SK-N-SH treated with all-trans-retinoic acid at 6 μM for 48 hours (cell line): ENCODE results near the gene PLA2G4C.

ENCODE experiments used
- ATAC-seq: fragments of 200-7000 bp; cut with Tn5 transposase; 3 replicates; pipeline ENCODE4 v1.9.1; 2020; ENCODE audit warnings: mild to moderate bottlenecking, moderate library complexity
- ARNTL ChIP-seq: fragments of 450-650 bp; formaldehyde crosslinking; IDR thresholded peaks from 2 replicates; pipeline ENCODE4 v1.5.0; 2020; ENCODE audit warnings: low read depth, mild to moderate bottlenecking, moderate library complexity, borderline replicate concordance
- CREB5 ChIP-seq: fragments of 250-450 bp; sonication (Bioruptor Pico); IDR thresholded peaks from 2 replicates; pipeline ENCODE4 v1.5.1; 2020; ENCODE audit warnings: low read depth, mild to moderate bottlenecking, moderate library complexity
- CSDC2 ChIP-seq: fragments of 250-450 bp; sonication (Bioruptor Pico); IDR thresholded peaks from 2 replicates; pipeline ENCODE4 v1.5.0; 2020; ENCODE audit warnings: mild to moderate bottlenecking, moderate library complexity
- CSRNP3 ChIP-seq: fragments of 250-450 bp; sonication (Bioruptor Pico); IDR thresholded peaks from 2 replicates; pipeline ENCODE4 v1.5.1; 2021; ENCODE audit warnings: mild to moderate bottlenecking, moderate library complexity
- ESRRG ChIP-seq: fragments of 250-450 bp; sonication (Bioruptor Pico); IDR thresholded peaks from 2 replicates; pipeline ENCODE4 v1.6.1; 2021; ENCODE audit warnings: mild to moderate bottlenecking
- GLIS3 ChIP-seq: fragments of 250-450 bp; sonication (Bioruptor Pico); IDR thresholded peaks from 2 replicates; pipeline ENCODE4 v1.5.0; 2020; ENCODE audit warnings: mild to moderate bottlenecking, moderate library complexity
- ISL1 ChIP-seq: fragments of 250-450 bp; sonication (Bioruptor Pico); IDR thresholded peaks from 2 replicates; pipeline ENCODE4 v2.1.2; 2022; ENCODE audit warnings: mild to moderate bottlenecking, moderate library complexity
- OSR1 ChIP-seq: fragments of 250-450 bp; sonication (Bioruptor Pico); IDR thresholded peaks from 2 replicates; pipeline ENCODE4 v1.8.0; 2022; ENCODE audit warnings: moderate library complexity, mild to moderate bottlenecking, inconsistent platforms
- PATZ1 ChIP-seq: fragments of 250-450 bp; sonication (Bioruptor Pico); IDR thresholded peaks from 2 replicates; pipeline ENCODE4 v1.8.0; 2020; ENCODE audit warnings: mild to moderate bottlenecking, moderate library complexity, borderline replicate concordance
- POU6F1 ChIP-seq: fragments of 250-450 bp; sonication (Bioruptor Pico); IDR thresholded peaks from 2 replicates; pipeline ENCODE4 v1.8.0; 2021; ENCODE audit warnings: low read depth, mild to moderate bottlenecking, moderate library complexity, borderline replicate concordance
- PPARA ChIP-seq: fragments of 250-450 bp; sonication (Bioruptor Pico); IDR thresholded peaks from 2 replicates; pipeline ENCODE4 v1.5.0; 2020; ENCODE audit warnings: mild to moderate bottlenecking, borderline replicate concordance
- RARB ChIP-seq: fragments of 250-450 bp; sonication (Bioruptor Pico); IDR thresholded peaks from 2 replicates; pipeline ENCODE4 v1.8.0; 2021; ENCODE audit warnings: mild to moderate bottlenecking, moderate library complexity
- SNAI2 ChIP-seq: fragments of 250-450 bp; sonication (Bioruptor Pico); IDR thresholded peaks from 2 replicates; pipeline ENCODE4 v1.5.0; 2020; ENCODE audit warnings: mild to moderate bottlenecking, moderate library complexity
- TCF4 ChIP-seq: fragments of 250-450 bp; sonication (Bioruptor Pico); IDR thresholded peaks from 2 replicates; pipeline ENCODE4 v1.8.0; 2021; ENCODE audit warnings: mild to moderate bottlenecking, moderate library complexity, borderline replicate concordance
- TOX ChIP-seq: fragments of 250-450 bp; sonication (Bioruptor Pico); IDR thresholded peaks from 2 replicates; pipeline ENCODE4 v1.8.0; 2021; ENCODE audit warnings: mild to moderate bottlenecking, moderate library complexity, borderline replicate concordance
- ZC3H10 ChIP-seq: fragments of 250-450 bp; sonication (Bioruptor Pico); IDR thresholded peaks from 2 replicates; pipeline ENCODE4 v1.5.1; 2021; ENCODE audit warnings: mild to moderate bottlenecking, moderate library complexity
- ZFP3 ChIP-seq: fragments of 250-450 bp; sonication (Bioruptor Pico); IDR thresholded peaks from 2 replicates; pipeline ENCODE4 v1.5.0; 2020; ENCODE audit warnings: mild to moderate bottlenecking, moderate library complexity
- ZFP30 ChIP-seq: fragments of 450-650 bp; formaldehyde crosslinking; IDR thresholded peaks from 2 replicates; pipeline ENCODE4 v1.5.0; 2022; ENCODE audit warnings: mild to moderate bottlenecking, moderate library complexity
- ZNF70 ChIP-seq: fragments of 450-650 bp; formaldehyde crosslinking; IDR thresholded peaks from 2 replicates; pipeline ENCODE4 v1.5.0; 2020; ENCODE audit warnings: mild to moderate bottlenecking, moderate library complexity

The PLA2G4C gene

GRCh38 chr19:48020686-48021085 is 89.9 kb downstream of the PLA2G4C start:
- TF ChIP-seq POU6F1 (CRISPR knock-in tag): no peak
- no peak for TF ChIP-seq GLIS3 (CRISPR knock-in tag)
- TF ChIP-seq ESRRG (CRISPR knock-in tag): no peak
- TF ChIP-seq ISL1 (CRISPR knock-in tag): no peak
- TF ChIP-seq, all 23 proteins: peak for 0
- ATAC-seq: no peak

GRCh38 chr19:48010932-48011758 is 99.5 kb downstream of the PLA2G4C start:
- no peak for ATAC-seq
- no peak for TF ChIP-seq PATZ1 (CRISPR knock-in tag)
- no peak for TF ChIP-seq POU6F1 (CRISPR knock-in tag)
- TF ChIP-seq ZFP3 (CRISPR knock-in tag): no peak
- TF ChIP-seq ESRRG (CRISPR knock-in tag): no peak
- no peak for TF ChIP-seq CSDC2 (CRISPR knock-in tag)
- TF ChIP-seq RARB (CRISPR knock-in tag): no peak
- no peak for TF ChIP-seq ARNTL
- no peak for TF ChIP-seq TCF4 (CRISPR knock-in tag)
- no peak for TF ChIP-seq PPARA (CRISPR knock-in tag)
- TF ChIP-seq ZNF70 (CRISPR knock-in tag): no peak
- no peak for TF ChIP-seq SNAI2 (CRISPR knock-in tag)
- TF ChIP-seq CSRNP3 (CRISPR knock-in tag): no peak
- no peak for TF ChIP-seq OSR1 (CRISPR knock-in tag)
- no peak for TF ChIP-seq TOX (CRISPR knock-in tag)
- TF ChIP-seq, all 23 proteins: peak for 0

- ATAC-seq: no peak
- no peak for TF ChIP-seq OSR1 (CRISPR knock-in tag)
- TF ChIP-seq SNAI2 (CRISPR knock-in tag): no peak
- TF ChIP-seq ZFP30 (CRISPR knock-in tag): no peak
- no peak for TF ChIP-seq PATZ1 (CRISPR knock-in tag)
- TF ChIP-seq CSDC2 (CRISPR knock-in tag): no peak
- TF ChIP-seq RARB (CRISPR knock-in tag): no peak
- no peak for TF ChIP-seq TCF4 (CRISPR knock-in tag)
- no peak for TF ChIP-seq ARNTL
- no peak for TF ChIP-seq ZC3H10 (CRISPR knock-in tag)
- TF ChIP-seq TOX (CRISPR knock-in tag): no peak
- TF ChIP-seq ZFP3 (CRISPR knock-in tag): no peak
- no peak for TF ChIP-seq GLIS3 (CRISPR knock-in tag)
- no peak for TF ChIP-seq CREB5
These were observed 103.9 kb downstream of the PLA2G4C start for GRCh38 chr19:48006762-48007161.
